GM13976 (cell line): ENCODE measurements around the gene XYLT2.
"Not testable (repeated sequence)": the region's sequence is repeated elsewhere in the genome, so short reads cannot be mapped to it uniquely, and the experiment has no call there.

Source experiments
- DNase-seq: peaks from one replicate; pipeline ENCODE4 v3.0.0; 2012; ENCODE audit warnings: low spot score
- CTCF ChIP-seq: IDR thresholded peaks from 2 replicates; pipeline ENCODE4 v1.5.1; 2012; ENCODE audit warnings: borderline replicate concordance, mild to moderate bottlenecking; ENCODE audit not compliant: insufficient read depth; ENCODE audit errors: extremely low read depth, missing control alignments, control extremely low read depth
- in situ Hi-C: fragments of 300-500 bp; cut with MboI; formaldehyde crosslinking; loops from one replicate; pipeline ENCODE4 v1.12.0; 2022; ENCODE audit warnings: low sequenced_read_pairs, mixed read lengths, inconsistent platforms; ENCODE audit not compliant: unreplicated experiment

XYLT2 gene

GRCh38 chr17:50311112-50311460 is 34.8 kb upstream of the XYLT2 start:
- in situ Hi-C loops = no loop called here
- no peak for DNase-seq
- TF ChIP-seq CTCF = no peak

DNA sequence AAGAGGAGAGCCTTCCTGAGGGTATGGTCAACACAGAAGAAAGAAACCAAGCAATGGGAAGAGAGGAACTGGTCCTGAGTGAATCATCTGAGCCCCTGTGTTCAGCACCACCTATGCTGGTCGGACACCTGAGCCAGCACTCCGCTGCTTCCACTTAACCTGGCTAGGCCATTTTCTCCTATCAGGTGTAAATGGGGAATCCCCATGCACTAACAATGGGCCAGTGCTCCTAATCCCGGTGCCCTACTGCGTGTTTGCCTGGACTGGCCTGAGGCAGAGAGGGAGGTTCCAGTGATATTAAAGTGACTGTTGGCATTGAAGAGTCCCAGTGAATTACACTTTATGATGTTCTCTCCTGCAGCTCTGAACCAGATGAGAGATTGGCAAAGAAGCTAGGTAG is 34.4 kb upstream of the XYLT2 start:
- no peak for TF ChIP-seq CTCF
- in situ Hi-C loops = no loop called here
- no peak for DNase-seq

DNA sequence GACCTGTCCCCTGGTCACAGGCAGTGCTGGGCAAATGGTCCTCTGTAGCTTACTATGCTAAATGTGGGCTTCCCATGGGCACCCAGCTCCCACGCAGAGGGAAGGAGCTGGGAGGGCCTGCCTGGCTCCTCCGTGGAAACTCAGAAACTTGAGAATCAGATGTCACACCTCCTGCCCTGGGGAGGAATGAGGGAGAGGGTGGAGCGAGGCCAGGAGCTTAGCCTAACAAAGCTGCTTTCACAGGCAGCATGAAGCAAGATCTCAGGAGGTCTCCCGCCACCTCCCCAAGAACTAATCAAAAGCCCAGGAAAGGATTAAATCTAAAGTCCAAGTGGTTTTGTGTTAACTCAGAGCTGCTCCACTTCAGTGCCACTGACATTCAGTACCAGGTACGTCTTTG is 33.6 kb upstream of the XYLT2 start:
- DNase-seq = no peak
- no peak for TF ChIP-seq CTCF
- in situ Hi-C loops = no loop called here

GRCh38 chr17:50314456-50315011 is 31.4 kb upstream of the XYLT2 start:
- no peak for TF ChIP-seq CTCF
- DNase-seq = no peak
- in situ Hi-C loops = no loop called here

DNA sequence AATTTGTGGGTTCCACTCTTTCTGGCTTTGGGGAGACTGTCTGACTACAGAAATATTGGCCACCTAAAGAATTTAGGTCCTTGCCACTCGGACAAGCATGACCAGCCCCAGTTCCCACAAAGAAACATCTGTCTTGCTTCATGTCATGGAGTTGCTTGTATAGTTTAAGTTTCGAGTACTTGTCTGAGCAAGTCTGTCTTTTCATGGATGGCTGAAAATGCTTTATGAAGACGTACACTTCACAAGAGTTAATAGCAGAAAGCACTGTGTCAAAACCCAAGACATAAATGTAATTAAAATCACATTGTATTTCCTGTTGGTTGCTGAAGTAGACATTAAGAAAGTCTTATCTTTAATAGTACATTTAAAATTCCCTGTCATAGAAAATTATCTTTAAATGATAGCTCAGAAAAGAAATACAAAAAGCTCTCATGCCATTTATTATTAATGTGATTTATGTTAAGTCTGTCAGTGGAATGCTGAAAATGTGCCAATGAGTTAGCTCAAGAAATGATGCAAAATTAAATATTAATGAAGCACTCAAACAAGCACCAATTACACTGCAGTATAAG is 29.8 kb upstream of the XYLT2 start:
- no peak for DNase-seq
- in situ Hi-C loops = no loop called here
- no peak for TF ChIP-seq CTCF

DNA sequence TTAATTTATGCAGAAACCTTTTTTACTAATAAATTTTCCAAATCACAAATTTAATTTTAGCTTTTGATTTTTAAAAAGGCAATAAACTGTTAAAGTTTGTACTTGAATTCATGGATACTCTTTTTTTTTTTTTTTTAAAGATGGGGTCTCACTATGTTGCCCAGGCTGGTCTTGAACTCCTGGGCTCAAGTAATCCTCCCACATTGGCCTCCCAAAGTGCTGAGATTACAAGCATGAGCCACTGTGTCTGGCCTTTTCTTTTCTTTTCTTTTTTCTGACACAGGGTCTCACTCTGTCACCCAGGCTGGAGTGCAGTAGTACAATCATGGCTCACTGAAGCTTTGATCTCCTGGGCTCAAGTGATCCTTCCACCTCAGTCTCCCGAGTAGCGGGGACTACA is 29.3 kb upstream of the XYLT2 start:
- in situ Hi-C loops, DNase-seq: not testable (repeated sequence)

- no peak for TF ChIP-seq CTCF
- no peak for DNase-seq
- in situ Hi-C loops = no loop called here
These were observed 28.8 kb upstream of the XYLT2 start for GRCh38 chr17:50317121-50317520.
